Esophagus mucosa (tissue), 1 donor: ENCODE measurements around the gene BRD1. TPM values are rescaled to one million over a fixed set of nuclear protein-coding genes. Genes with fewer than 3 reads are reported as not detected.
"Not testable (repeated sequence)": the region's sequence is repeated elsewhere in the genome, so short reads cannot be mapped to it uniquely, and the experiment has no call there.

Source experiments
- ATAC-seq: fragments of 200-7000 bp; cut with Tn5 transposase; one replicate; pipeline ENCODE4 v1.9.1; 2020
- total RNA-seq: library from RNA; stranded (reverse); gene quantifications from one replicate; pipeline ENCODE4 v1.2.4, GENCODE V29; 2023
- donor health status: DM: yes; HTN: yes; CAD: no.

BRD1 gene
- total RNA-seq, 1 donor from 2014 or later, result 23.8 TPM

- ATAC-seq, result no peak
Measured at GRCh38 chr22:49768077-49768910, 59.4 kb downstream of the BRD1 start.

GRCh38 chr22:49767355-49768062 lies 60.2 kb downstream of the BRD1 start:
- ATAC-seq, result peak; percentile 8

- ATAC-seq, result no peak
Measured at GRCh38 chr22:49765951-49766350, 61.7 kb downstream of the BRD1 start.

GRCh38 chr22:49765091-49765771 lies 62.4 kb downstream of the BRD1 start:
- ATAC-seq, result no peak

GRCh38 chr22:49764127-49764581 lies 63.5 kb downstream of the BRD1 start:
- ATAC-seq, result no peak

- no peak for ATAC-seq
Measured at GRCh38 chr22:49763696-49764095, 64.0 kb downstream of the BRD1 start.

- ATAC-seq, result no peak
Measured at GRCh38 chr22:49763138-49763537, 64.5 kb downstream of the BRD1 start.

- ATAC-seq, result not testable (repeated sequence)
Measured at GRCh38 chr22:49762571-49762970, 65.1 kb downstream of the BRD1 start.

GRCh38 chr22:49761836-49762235 lies 65.8 kb downstream of the BRD1 start:
- ATAC-seq, result no peak

- ATAC-seq, result peak; percentile 40
Measured at GRCh38 chr22:49760630-49761571, 66.8 kb downstream of the BRD1 start.

- ATAC-seq, result peak; percentile 23
Measured at GRCh38 chr22:49760280-49760629, 67.4 kb downstream of the BRD1 start.

- ATAC-seq, result no peak
Measured at GRCh38 chr22:49756676-49757075, 71.0 kb downstream of the BRD1 start.

- no peak for ATAC-seq
Measured at GRCh38 chr22:49756201-49756600, 71.5 kb downstream of the BRD1 start.

- ATAC-seq, result no peak
Measured at GRCh38 chr22:49755631-49756001, 72.1 kb downstream of the BRD1 start.

- ATAC-seq, result peak; percentile 14
Measured at GRCh38 chr22:49754696-49755630, 72.7 kb downstream of the BRD1 start.

GRCh38 chr22:49753961-49754695 lies 73.5 kb downstream of the BRD1 start:
- ATAC-seq, result peak; percentile 14

GRCh38 chr22:49753276-49753890 lies 74.3 kb downstream of the BRD1 start:
- ATAC-seq, result no peak

GRCh38 chr22:49752598-49753091 lies 75.0 kb downstream of the BRD1 start:
- no peak for ATAC-seq

- no peak for ATAC-seq
Measured at GRCh38 chr22:49751966-49752597, 75.6 kb downstream of the BRD1 start.
